ENCODE measurements around the gene PAX2. TPM values are rescaled to one million over a fixed set of nuclear protein-coding genes. Genes with fewer than 3 reads are reported as not detected.

PAX2 gene
- total and polyA plus RNA-seq, 2 of the 13 experiments (the other 11 are each of a cell fraction or from before 2014, with no cell fraction given) = not detected

DNA sequence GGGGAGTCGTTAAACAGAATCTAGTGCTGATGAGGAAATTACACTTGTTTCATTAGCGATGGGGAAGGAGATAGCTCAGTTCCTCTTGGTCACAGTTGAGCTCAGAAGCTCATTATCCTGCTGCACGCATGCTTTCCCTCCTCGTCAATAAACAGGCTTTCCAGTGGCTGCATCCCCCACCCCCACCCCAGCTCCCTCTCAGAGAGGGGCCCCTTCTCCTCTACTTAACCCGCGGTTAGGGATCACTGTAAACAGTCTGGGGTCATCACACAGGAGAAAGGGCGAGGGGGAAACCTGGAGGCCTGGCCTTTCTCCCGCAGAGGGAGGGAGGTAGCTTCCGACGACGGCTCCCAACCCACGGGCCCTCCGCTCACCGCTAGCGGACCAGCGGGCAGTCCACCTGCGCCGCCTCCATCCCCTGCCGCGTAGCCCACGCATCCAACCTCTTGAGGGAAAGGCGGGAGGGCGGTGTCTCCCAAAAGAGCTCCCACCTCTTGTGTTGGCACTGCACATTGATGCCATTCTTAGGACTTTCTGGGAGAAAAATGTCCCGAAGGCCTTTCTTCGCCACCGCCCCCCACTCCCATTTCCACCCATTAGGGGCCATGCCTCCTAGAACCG, 80.8 kb downstream of the PAX2 start (continued):
- no peak for TF ChIP-seq TAF1 (CRISPR knock-in tag; IDR thresholded peaks at IDR 0.05)
- TF ChIP-seq, protein P1, sequence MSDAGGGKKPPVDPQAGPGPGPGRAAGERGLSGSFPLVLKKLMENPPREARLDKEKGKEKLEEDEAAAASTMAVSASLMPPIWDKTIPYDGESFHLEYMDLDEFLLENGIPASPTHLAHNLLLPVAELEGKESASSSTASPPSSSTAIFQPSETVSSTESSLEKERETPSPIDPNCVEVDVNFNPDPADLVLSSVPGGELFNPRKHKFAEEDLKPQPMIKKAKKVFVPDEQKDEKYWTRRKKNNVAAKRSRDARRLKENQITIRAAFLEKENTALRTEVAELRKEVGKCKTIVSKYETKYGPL (CRISPR knock-in tag; IDR thresholded peaks at IDR 0.05) = no peak

DNA sequence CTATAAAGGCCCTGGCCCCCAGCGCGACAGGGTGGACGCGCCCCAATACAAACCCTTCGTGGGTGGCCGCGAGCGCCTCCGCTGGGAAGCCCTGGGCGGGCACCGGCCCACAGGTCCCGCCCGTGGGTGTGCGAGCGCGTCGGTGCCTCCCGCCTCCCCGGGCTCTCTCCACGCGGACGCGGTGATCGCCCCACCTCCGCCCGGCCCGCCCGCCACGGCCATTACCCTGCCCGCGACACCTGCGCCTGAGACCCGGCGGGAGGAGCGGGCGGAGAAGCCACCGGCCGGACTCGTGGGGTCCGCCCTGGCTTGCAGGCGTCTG, 81.2 kb downstream of the PAX2 start:
- no TSS peak for BruUV-seq (replicated peaks)
- intact Hi-C loops (cut with micrococcal nuclease; ENCODE audit: unreplicated experiment) = loop anchor here (5.0 kb wide), 1 partner anchor 51 kb away; no protein-coding TSS in a partner anchor
- TF ChIP-seq, protein P2, sequence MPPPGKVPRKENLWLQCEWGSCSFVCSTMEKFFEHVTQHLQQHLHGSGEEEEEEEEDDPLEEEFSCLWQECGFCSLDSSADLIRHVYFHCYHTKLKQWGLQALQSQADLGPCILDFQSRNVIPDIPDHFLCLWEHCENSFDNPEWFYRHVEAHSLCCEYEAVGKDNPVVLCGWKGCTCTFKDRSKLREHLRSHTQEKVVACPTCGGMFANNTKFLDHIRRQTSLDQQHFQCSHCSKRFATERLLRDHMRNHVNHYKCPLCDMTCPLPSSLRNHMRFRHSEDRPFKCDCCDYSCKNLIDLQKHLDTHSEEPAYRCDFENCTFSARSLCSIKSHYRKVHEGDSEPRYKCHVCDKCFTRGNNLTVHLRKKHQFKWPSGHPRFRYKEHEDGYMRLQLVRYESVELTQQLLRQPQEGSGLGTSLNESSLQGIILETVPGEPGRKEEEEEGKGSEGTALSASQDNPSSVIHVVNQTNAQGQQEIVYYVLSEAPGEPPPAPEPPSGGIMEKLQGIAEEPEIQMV (CRISPR knock-in tag; IDR thresholded peaks at IDR 0.05; ENCODE audit: low read depth) = 0 out of 2 replicates have a peak, but pooled peaks have one; percentile 57
- TF ChIP-seq, protein P3, sequence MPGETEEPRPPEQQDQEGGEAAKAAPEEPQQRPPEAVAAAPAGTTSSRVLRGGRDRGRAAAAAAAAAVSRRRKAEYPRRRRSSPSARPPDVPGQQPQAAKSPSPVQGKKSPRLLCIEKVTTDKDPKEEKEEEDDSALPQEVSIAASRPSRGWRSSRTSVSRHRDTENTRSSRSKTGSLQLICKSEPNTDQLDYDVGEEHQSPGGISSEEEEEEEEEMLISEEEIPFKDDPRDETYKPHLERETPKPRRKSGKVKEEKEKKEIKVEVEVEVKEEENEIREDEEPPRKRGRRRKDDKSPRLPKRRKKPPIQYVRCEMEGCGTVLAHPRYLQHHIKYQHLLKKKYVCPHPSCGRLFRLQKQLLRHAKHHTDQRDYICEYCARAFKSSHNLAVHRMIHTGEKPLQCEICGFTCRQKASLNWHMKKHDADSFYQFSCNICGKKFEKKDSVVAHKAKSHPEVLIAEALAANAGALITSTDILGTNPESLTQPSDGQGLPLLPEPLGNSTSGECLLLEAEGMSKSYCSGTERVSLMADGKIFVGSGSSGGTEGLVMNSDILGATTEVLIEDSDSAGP (CRISPR knock-in tag; IDR thresholded peaks at IDR 0.05; ENCODE audit: borderline replicate concordance) = peak; percentile 18; the same call in 1 of the 2 replicates
- TF ChIP-seq SRSF9 (IDR thresholded peaks at IDR 0.05; ENCODE audit: borderline replicate concordance, insufficient read depth, low read depth, low read length, poor library complexity, severe bottlenecking) (no peak), CHCHD3 (CRISPR knock-in tag; IDR thresholded peaks at IDR 0.05) (no peak), ZNF563 (CRISPR knock-in tag; IDR thresholded peaks at IDR 0.05) (peak; percentile 59; the same call in 1 of the 2 replicates), ZBTB20 (CRISPR knock-in tag; IDR thresholded peaks at IDR 0.05; ENCODE audit: borderline replicate concordance, low read depth) (0 out of 2 replicates have a peak, but pooled peaks have one; percentile 24), ZNF432 (CRISPR knock-in tag; IDR thresholded peaks at IDR 0.05; ENCODE audit: borderline replicate concordance) (no peak)
- TF ChIP-seq, protein P4, sequence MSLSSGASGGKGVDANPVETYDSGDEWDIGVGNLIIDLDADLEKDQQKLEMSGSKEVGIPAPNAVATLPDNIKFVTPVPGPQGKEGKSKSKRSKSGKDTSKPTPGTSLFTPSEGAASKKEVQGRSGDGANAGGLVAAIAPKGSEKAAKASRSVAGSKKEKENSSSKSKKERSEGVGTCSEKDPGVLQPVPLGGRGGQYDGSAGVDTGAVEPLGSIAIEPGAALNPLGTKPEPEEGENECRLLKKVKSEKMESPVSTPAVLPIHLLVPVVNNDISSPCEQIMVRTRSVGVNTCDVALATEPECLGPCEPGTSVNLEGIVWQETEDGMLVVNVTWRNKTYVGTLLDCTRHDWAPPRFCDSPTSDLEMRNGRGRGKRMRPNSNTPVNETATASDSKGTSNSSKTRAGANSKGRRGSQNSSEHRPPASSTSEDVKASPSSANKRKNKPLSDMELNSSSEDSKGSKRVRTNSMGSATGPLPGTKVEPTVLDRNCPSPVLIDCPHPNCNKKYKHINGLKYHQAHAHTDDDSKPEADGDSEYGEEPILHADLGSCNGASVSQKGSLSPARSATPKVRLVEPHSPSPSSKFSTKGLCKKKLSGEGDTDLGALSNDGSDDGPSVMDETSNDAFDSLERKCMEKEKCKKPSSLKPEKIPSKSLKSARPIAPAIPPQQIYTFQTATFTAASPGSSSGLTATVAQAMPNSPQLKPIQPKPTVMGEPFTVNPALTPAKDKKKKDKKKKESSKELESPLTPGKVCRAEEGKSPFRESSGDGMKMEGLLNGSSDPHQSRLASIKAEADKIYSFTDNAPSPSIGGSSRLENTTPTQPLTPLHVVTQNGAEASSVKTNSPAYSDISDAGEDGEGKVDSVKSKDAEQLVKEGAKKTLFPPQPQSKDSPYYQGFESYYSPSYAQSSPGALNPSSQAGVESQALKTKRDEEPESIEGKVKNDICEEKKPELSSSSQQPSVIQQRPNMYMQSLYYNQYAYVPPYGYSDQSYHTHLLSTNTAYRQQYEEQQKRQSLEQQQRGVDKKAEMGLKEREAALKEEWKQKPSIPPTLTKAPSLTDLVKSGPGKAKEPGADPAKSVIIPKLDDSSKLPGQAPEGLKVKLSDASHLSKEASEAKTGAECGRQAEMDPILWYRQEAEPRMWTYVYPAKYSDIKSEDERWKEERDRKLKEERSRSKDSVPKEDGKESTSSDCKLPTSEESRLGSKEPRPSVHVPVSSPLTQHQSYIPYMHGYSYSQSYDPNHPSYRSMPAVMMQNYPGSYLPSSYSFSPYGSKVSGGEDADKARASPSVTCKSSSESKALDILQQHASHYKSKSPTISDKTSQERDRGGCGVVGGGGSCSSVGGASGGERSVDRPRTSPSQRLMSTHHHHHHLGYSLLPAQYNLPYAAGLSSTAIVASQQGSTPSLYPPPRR (CRISPR knock-in tag; IDR thresholded peaks at IDR 0.05; ENCODE audit: borderline replicate concordance) = 0 out of 2 replicates have a peak, but pooled peaks have one; percentile 21

More for the DNA sequence above, 81.2 kb downstream of the PAX2 start:
- H3K36me3 ChIP-seq (replicated peaks in 1 of 2; ENCODE audit: control insufficient read depth in 1 of 2, insufficient read depth in 2 of 2, low read length in 2 of 2) = no peaks in the 10 kb centered on the region
- peak overlapping the region; percentile 92 for H3K4me2 ChIP-seq (ENCODE audit: low read depth, low read length)
- H3K27ac ChIP-seq (ENCODE audit: extremely low read length, insufficient read depth, low read length) = no peak overlapping the region
- no peak overlapping the region for H2AFZ ChIP-seq (ENCODE audit: low read length)
- H3K9me3 ChIP-seq (ENCODE audit: low read length) = no peaks in the 10 kb centered on the region
- H3K27me3 ChIP-seq (ENCODE audit: control insufficient read depth in 1 of 2, insufficient read depth in 2 of 2, low read length in 2 of 2) = peaks cover 15 to 67% of the 10 kb centered on the region in 2 experiments
- ChIA-PET CTCF (ENCODE audit: low intra/inter-chr PET ratio, low total read pairs) (no interaction called here), POLR2A (no interaction called here)
- FAIRE-seq (no peak), ATAC-seq (no peak; the same call in 2 of the 3 replicates), DNase-seq (ENCODE audit: low spot score) (no peak)
- H3K9ac ChIP-seq (ENCODE audit: insufficient read depth, low read depth, low read length) = peak overlapping the region; percentile 26; the same call in 1 of the 2 replicates
- H4K20me1 ChIP-seq (ENCODE audit: insufficient read depth, low read length) = no peaks in the 10 kb centered on the region
- in situ Hi-C loops (cut with HindIII; ENCODE audit: extremely low pct_ligation_motif_present, low pct_unique_long_range_greater_than_20kb) = no loop called here
- peaks cover 33% of the 10 kb centered on the region for H3K4me1 ChIP-seq (ENCODE audit: insufficient read depth, low read length)
- WGBS (ENCODE audit: low lambda C conversion rate) = no CpG with 5 or more reads among the region's 41 CpGs
- H3K79me2 ChIP-seq (ENCODE audit: insufficient read depth, low read length) = no peaks in the 10 kb centered on the region
- H3K4me3 ChIP-seq (replicated peaks in 1 of 3; ENCODE audit: insufficient read depth in 1 of 3, low read depth in 2 of 3, low read length in 3 of 3) = peak overlapping the region; percentile 33 to 79 (median 57); a peak in 5 of 6 replicates

All from HepG2 (cell line).